Right kidney (tissue), 9 donors: ENCODE measurements around the gene TMEM79.

Source experiments
- DNase-seq: peaks from one replicate; pipeline ENCODE4 v3.0.0-alpha.2; 2016
- long read RNA-seq, 8 donors: transcript quantifications; one replicate each; lab custom pipeline, GENCODE V29; 2026

Gene TMEM79
- long read RNA-seq, donor 1, partial matches to known transcripts, result 11 of 16 reads
- long read RNA-seq, donor 1, other reads (novel, unspliced or antisense), result 5 of 16 reads
- long read RNA-seq, donor 2, result 0 reads
- long read RNA-seq, donor 3, result 0 reads
- long read RNA-seq, donor 4, partial matches to known transcripts, result 23 of 30 reads
- long read RNA-seq, donor 4, other reads (novel, unspliced or antisense), result 5 of 30 reads
- long read RNA-seq, donor 5, partial matches to known transcripts, result 0 of 1 reads
- long read RNA-seq, donor 5, other reads (novel, unspliced or antisense), result 0 of 1 reads
- long read RNA-seq, donor 6, result 0 reads
- long read RNA-seq, donor 7, partial matches to known transcripts, result 44 of 46 reads
- long read RNA-seq, donor 7, other reads (novel, unspliced or antisense), result 0 of 46 reads
- long read RNA-seq, donor 8, partial matches to known transcripts, result 0 of 1 reads
- long read RNA-seq, donor 8, other reads (novel, unspliced or antisense), result 0 of 1 reads

- DNase-seq, result no peak
Observed at GRCh38 chr1:156284112-156284511, at the start of gene TMEM79. Gene TMEM79 (plus strand): TSS chr1:156284325. CDS start chr1:156285227, 902 bp downstream.

- no peak for DNase-seq
Observed at GRCh38 chr1:156236164-156236563, 48.0 kb upstream of the TMEM79 start.

- DNase-seq, result no peak
Observed at GRCh38 chr1:156238248-156238647, 45.9 kb upstream of the TMEM79 start.

- no peak for DNase-seq
Observed at GRCh38 chr1:156241311-156241811, 42.8 kb upstream of the TMEM79 start.

- no peak for DNase-seq
Observed at GRCh38 chr1:156241926-156242325, 42.2 kb upstream of the TMEM79 start, which contains the start of gene BGLAP. Gene BGLAP (plus strand): TSS chr1:156242184. CDS start chr1:156242232, 48 bp downstream.

GRCh38 chr1:156242738-156243137 is 41.4 kb upstream of the TMEM79 start:
- DNase-seq, result peak; percentile 6

GRCh38 chr1:156244126-156244525 is 40.0 kb upstream of the TMEM79 start:
- DNase-seq, result no peak

- peak; percentile 9 for DNase-seq
Observed at GRCh38 chr1:156244712-156245111, 39.4 kb upstream of the TMEM79 start.

- DNase-seq, result peak; percentile 69
Observed at GRCh38 chr1:156245451-156246232, 38.5 kb upstream of the TMEM79 start.

- DNase-seq, result no peak
Observed at GRCh38 chr1:156246241-156246780, 37.8 kb upstream of the TMEM79 start.

- DNase-seq, result peak; percentile 20
Observed at GRCh38 chr1:156246781-156247459, 37.2 kb upstream of the TMEM79 start.

GRCh38 chr1:156247460-156248322 is 36.4 kb upstream of the TMEM79 start, which contains the start of gene PAQR6:
Gene PAQR6 (minus strand): TSS chr1:156248056. CDS start chr1:156246731, 1,325 bp downstream.
- peak; percentile 10 for DNase-seq

GRCh38 chr1:156248323-156248683 is 35.8 kb upstream of the TMEM79 start:
- no peak for DNase-seq

GRCh38 chr1:156249593-156249992 is 34.5 kb upstream of the TMEM79 start:
- no peak for DNase-seq

GRCh38 chr1:156251527-156251926 is 32.6 kb upstream of the TMEM79 start:
- DNase-seq, result no peak

GRCh38 chr1:156253634-156254033 is 30.5 kb upstream of the TMEM79 start:
- no peak for DNase-seq

- DNase-seq, result no peak
Observed at GRCh38 chr1:156257711-156258110, 26.4 kb upstream of the TMEM79 start.

GRCh38 chr1:156258859-156259258 is 25.3 kb upstream of the TMEM79 start:
- DNase-seq, result no peak

- no peak for DNase-seq
Observed at GRCh38 chr1:156259805-156260204, 24.3 kb upstream of the TMEM79 start.

GRCh38 chr1:156260896-156261295 is 23.2 kb upstream of the TMEM79 start:
- DNase-seq, result no peak
